Thoracic aorta endothelial cell (primary cell): Measurements from ENCODE around the gene SARNP. TPM values are rescaled to one million over a fixed set of nuclear protein-coding genes. Genes with fewer than 3 reads are reported as not detected.

Experiments used
- small RNA-seq: library from RNA; depleted of rRNA; stranded (forward); fragments of <200 nt; gene quantifications from one replicate; pipeline ENCODE3, GENCODE V24; 2012
- total RNA-seq: library from RNA; depleted of rRNA; stranded (reverse); fragments of >200 nt; gene quantifications from 2 replicates; pipeline ENCODE4 v1.2.3, GENCODE V29; 2012

The SARNP gene, protein sequence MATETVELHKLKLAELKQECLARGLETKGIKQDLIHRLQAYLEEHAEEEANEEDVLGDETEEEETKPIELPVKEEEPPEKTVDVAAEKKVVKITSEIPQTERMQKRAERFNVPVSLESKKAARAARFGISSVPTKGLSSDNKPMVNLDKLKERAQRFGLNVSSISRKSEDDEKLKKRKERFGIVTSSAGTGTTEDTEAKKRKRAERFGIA
- total RNA-seq = 97.2 and 125 TPM in 2 replicates

DNA sequence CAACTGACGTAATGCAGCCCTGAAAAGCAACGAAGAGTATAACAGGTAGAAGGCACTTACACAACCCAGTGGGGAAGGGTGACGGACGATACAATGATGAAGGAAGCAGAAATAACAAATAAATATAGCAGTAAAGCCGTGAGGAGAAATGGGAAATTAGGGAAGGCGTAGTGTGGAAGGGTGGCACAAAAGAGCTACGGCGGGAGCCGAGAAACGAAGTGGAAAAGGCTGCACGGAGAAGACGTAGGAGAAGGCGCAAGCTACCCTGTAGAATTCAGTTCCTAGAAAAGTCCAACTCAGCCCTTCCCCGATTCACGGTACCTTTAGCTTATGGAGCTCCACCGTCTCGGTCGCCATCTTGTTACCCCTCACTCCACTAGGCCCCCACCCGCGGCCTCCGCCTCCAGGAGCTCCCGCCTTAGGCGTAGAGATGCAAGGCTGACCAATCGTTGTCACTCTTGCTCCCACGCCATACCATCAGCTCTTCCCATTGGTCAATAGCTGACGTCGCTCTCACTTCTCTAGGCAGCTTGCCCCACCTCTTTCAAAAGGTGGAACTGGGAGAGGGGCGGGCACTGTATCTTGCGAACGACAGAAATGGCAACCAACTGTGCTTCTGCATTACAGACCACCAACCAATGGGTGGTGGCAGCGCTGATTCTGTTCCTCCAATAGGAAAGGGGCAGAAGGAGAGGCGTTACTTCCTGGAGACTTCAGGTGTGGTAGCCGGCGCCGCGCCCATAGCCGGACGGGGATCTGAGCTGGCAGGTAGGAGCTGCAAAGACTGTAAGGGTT is at the start of gene SARNP, which contains the start of gene ORMDL2:
SARNP (minus strand) TSS at position 380 of the 795 bp plus-strand sequence; CDS start at position 357, 23 bp downstream.
ORMDL2 (plus strand) TSS at position 697 of the 795 bp plus-strand sequence. CDS start 959 bp downstream, outside the sequence.

DNA sequence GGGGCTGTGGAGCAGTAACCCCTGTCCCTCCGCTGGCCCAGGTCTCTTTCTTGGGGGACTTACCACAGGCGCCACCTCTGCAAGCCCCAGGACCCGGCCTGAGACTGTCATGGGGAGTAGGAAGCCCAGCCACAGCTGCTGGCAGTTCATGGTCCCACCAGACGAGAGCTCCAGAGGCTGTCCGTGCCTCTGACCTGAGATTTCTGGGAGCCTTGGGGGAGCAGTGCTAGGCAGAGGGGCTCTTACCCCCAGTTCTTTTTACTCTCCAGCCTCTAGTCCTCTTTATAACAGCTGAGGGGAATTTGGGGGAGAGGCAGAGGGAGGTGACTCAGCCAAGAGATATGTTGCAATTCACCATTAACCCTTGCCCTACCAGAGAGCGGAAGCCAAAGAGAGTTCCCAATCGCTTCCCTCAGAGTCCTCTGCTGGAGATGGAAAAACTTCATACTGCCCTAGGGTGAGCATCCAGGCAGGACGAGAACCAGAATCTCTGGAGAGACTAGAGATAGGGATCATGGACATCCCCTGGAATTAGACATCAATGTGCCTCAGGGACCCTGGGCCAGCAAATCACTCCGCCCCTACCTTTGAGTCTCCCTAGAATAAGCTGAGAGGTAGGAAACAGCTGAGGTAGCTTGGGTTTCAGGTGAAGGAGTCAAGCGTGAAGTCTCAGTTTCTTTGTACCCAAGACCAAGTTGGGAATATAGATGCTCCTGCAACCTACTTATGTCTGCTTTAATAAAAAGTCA is 25.3 kb upstream of the SARNP start, which contains the start of gene MMP19:
MMP19 (minus strand) TSS at position 256 of the 749 bp plus-strand sequence; CDS start at position 150, 106 bp downstream.

DNA sequence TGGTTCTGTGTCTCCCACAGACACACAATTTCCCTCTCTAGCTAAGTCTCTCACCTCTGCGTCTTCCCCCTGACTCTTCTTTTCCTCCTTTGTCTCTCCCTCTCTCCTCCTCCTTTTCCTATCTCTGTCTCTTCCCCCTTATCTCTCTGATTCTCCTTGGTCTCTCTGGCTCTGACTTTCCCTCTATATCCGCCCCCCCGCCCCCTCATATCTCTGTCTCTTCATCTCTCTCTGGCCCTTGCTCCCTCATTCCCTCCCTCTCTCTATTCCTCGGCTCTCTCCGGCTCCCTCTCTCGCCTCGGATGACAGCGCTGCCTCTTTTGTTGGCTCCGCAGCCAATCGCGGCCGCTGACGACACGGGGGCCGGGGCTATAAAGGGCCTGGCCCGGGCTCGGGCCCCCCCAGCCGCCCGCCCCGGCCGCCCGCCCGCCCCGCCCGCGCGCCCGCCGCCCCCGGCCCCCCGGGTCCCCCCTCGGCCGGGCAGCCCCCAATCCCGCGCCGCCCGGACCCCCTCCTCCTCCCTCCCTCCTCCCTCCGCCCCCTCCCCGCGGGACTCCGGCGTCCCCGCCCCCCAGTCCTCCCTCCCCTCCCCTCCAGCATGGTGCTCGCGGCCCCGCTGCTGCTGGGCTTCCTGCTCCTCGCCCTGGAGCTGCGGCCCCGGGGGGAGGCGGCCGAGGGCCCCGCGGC is 74.7 kb downstream of the SARNP start, which contains the start of gene GDF11:
GDF11 (plus strand) TSS at position 404 of the 687 bp plus-strand sequence; CDS start at position 599, 195 bp downstream.

DNA sequence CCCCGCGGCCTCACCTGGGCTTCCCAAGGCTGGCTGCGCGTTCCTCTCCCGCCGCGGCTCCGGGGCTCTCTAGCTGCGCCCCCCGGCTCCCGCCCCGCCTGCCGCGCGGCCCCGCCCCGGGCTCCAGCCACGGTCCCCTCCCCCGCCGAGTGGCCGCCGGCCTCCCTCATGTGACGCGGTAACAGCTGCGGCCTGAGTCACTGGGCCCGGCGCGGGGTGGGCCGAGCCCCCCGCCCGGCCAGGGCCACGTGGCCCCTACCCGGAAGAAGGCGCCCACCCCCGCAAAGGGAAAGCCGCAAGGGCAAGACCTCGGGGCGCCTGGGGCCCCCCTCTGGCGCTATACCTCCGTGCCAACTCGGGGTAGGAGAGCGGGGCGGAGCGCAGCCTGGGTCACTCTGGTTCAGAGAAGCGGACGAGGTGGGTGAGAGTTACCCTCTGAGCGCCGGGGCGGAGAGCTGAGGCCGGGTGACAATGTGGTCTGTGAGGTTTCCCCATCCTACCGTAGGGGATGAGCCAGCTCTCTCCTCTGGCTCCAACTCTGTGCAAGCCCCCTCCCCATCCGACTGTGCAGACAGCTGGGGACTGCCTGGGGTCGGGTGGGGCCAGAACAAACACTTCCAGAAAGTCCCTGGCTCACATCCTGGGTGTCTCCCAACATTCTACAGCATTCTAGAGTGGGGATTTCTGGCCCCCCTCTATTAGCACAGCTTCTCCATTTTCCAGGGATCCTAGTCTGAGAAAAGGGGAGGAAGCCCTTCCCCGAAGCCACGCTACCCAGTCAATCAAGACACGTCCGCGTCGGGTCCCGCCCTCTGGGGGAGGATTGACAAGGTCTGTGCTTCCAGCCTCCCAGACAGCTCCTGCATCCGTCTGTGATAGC is 88.3 kb downstream of the SARNP start, which contains the start of gene CD63:
CD63 (minus strand) TSS at position 71 of the 880 bp plus-strand sequence. CDS start 668 bp downstream, outside the sequence.

DNA sequence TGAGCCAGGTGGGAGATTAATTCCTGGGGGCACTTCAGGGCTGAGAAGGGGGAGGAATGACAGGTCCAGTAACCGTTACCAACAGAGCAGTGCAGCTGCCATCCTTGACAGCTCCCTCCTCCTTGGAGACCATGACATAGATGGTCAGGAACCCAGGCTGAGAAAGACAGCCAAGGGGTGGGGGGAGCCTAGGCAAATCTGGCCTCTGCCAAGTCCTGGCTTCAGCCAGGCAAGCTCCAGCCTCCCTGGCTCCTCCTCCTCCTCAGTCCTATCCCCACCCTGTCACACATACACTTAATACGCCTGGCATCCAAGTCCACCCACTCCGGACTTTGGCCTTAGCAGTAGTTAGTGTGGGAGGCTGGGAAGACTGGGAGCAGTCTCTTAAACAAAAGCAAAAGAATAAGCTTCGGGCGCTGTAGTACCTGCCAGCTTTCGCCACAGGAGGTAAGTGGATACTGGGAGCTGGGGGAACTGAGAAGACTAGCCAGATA is 97.4 kb downstream of the SARNP start, which contains the start of gene RDH5:
RDH5 (plus strand) TSS at position 323 of the 494 bp plus-strand sequence. CDS start 792 bp downstream, outside the sequence.

DNA sequence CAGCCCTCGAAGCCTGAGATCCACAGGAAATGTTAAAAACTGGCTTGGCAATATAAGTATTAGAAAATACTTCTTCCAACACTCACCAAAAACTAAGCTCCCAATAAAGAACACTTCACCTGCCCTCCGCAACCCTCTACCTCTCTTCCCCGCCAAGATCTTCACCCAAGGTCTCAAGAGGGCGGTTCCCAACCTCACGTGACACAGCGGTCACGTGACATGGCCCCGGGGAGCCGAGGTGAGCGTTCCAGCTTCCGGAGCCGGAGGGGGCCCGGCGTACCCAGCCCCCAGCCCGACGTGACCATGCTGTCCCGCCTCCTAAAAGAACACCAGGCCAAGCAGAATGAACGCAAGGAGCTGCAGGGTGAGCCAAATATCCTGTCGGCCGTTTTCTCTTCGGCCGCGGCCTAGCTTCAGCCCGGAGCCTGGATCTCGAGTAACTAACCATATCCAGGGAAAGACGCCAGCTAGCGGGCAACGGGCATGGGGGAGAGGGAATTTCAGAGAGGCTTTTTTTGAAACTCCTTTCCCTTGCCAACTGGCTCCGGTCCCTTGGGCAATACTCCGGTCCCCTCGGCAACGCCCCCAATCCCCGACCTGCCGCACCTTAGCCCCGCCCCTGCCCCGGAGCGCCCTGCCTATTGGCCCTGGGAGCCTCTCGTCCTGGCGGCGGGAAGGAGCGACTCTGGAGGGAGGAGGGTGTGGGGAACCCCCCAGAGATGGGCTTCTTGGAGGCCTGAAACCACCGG is 101.5 kb downstream of the SARNP start, which contains the start of gene BLOC1S1:
BLOC1S1 (plus strand) TSS at position 214 of the 749 bp plus-strand sequence; CDS start at position 220, 6 bp downstream.

DNA sequence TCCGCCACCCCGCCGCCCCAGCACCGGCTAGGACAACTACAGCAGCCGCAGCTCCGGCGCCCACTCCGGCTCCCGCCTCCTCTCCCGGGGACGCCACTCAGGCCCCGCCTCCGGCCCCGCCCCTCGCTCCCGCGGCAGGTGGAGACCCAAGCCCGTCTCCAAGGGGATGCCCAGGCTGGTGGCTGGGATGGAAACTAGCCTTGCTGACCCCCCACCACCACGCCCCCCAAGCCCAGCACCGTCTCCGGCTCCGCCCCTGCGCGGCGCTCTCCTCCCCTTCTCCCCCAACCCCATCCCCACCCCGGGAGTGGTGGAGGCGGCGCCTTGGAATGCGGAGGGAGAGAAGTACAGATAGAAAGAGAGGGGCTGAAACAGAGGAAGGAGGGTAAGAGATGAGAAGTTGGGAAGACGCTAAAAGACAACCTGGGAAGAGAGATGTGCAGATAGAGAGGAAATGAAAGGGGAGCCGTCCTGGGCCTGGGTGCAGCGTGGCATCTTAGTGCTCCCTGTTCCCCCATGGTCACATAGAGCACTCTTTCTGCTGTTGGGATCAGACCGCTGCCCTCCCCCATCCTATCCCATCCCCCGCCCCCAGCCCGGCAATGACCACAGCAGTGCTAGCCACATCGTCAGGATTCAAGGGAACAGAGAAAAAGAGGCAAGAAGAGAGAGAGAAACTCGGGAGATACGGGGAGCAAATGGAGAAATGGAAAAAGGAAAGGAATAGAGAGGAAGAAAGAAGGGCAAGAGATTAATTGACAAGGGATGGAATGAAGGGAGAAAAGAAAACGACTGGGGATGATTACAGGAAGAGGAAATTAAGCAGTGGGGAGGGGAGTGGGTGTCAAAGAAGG is 109.5 kb downstream of the SARNP start, which contains the start of gene ITGA7:
ITGA7 (minus strand) TSS at position 64 of the 854 bp plus-strand sequence. CDS start 222 bp downstream, outside the sequence.

Small RNAs within 50 kb of the gene (small RNA-seq; reads per million reads assigned to genes)
- gene AC009779.1 (not detected), gene RF00017 (not detected)

Other genes starting within 250 kb of the SARNP start
- gene OR2AP1, start 245.3 kb downstream of the SARNP start, total RNA-seq = not detected in 2 replicates
- gene OR10P1, start 180.8 kb downstream of the SARNP start, total RNA-seq = not detected in 2 replicates
- gene ITGA7, start 109.8 kb downstream of the SARNP start, total RNA-seq = 0.40 and 0.57 TPM in 2 replicates
- gene BLOC1S1, start 101.7 kb downstream of the SARNP start, total RNA-seq = 46.5 and 50.1 TPM in 2 replicates
- gene RDH5, start 97.3 kb downstream of the SARNP start, total RNA-seq = 1.3 and 1.5 TPM in 2 replicates
- 713 and 1,112 TPM in 2 replicates for gene CD63, start 88.7 kb downstream of the SARNP start, total RNA-seq
- 4.5 and 8.6 TPM in 2 replicates for gene GDF11, start 74.6 kb downstream of the SARNP start, total RNA-seq
- 21.3 and 22.2 TPM in 2 replicates for gene ORMDL2, start 317 bp upstream of the SARNP start, total RNA-seq
- gene DNAJC14, start 11.9 kb upstream of the SARNP start, total RNA-seq = 32.4 and 43.6 TPM in 2 replicates
- 0.36 and 0.53 TPM in 2 replicates for gene MMP19, start 25.2 kb upstream of the SARNP start, total RNA-seq
- 22.2 and 27.8 TPM in 2 replicates for gene PYM1, start 110.2 kb upstream of the SARNP start, total RNA-seq
- 62.8 and 69.4 TPM in 2 replicates for gene DGKA, start 113.4 kb upstream of the SARNP start, total RNA-seq
- 0.36 and 0.40 TPM in 2 replicates for gene PMEL, start 148.3 kb upstream of the SARNP start, total RNA-seq
- 43.2 and 53.2 TPM in 2 replicates for gene CDK2, start 149.1 kb upstream of the SARNP start, total RNA-seq
- 57.3 and 71.9 TPM in 2 replicates for gene RAB5B, start 156.4 kb upstream of the SARNP start, total RNA-seq
- 19.5 and 24.8 TPM in 2 replicates for gene SUOX, start 179.6 kb upstream of the SARNP start, total RNA-seq
- gene IKZF4, start 203.3 kb upstream of the SARNP start, total RNA-seq = 1.3 and 1.9 TPM in 2 replicates
- 1,015 and 1,043 TPM in 2 replicates for gene RPS26, start 224.2 kb upstream of the SARNP start, total RNA-seq